ENCODE data around the gene EARS2. TPM values are rescaled to one million over a fixed set of nuclear protein-coding genes. Genes with fewer than 3 reads are reported as not detected.
A peak's percentile ranks its signal among the peaks of the same experiment; 100 is the strongest.

Gene EARS2
- total and polyA plus RNA-seq, 9 of the 15 experiments (the other 6 are each of a cell fraction or from before 2014, with no cell fraction given) = 17.6 to 58.6 (median 36.3) TPM

- TF ChIP-seq, protein P1, sequence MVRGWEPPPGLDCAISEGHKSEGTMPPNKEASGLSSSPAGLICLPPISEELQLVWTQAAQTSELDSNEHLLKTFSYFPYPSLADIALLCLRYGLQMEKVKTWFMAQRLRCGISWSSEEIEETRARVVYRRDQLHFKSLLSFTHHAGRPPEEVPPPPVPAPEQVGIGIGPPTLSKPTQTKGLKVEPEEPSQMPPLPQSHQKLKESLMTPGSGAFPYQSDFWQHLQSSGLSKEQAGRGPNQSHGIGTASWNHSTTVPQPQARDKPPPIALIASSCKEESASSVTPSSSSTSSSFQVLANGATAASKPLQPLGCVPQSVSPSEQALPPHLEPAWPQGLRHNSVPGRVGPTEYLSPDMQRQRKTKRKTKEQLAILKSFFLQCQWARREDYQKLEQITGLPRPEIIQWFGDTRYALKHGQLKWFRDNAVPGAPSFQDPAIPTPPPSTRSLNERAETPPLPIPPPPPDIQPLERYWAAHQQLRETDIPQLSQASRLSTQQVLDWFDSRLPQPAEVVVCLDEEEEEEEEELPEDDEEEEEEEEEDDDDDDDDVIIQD (CRISPR knock-in tag; IDR thresholded peaks at IDR 0.05) = peak; percentile 97
- TF ChIP-seq GATA2 (CRISPR knock-in tag; IDR thresholded peaks at IDR 0.05) (no peak), ZBED1 (IDR thresholded peaks at IDR 0.05) (no peak), TAF9B (IDR thresholded peaks at IDR 0.05; ENCODE audit: partially characterized antibody) (peak; percentile 65), TFAM (CRISPR knock-in tag; conservative IDR thresholded peaks at IDR 0.05) (no peak), RBFOX2 (IDR thresholded peaks at IDR 0.05; ENCODE audit: low read depth, low read length) (no peak), ZBTB40 (IDR thresholded peaks at IDR 0.05) (no peak), ZBTB40 (CRISPR knock-in tag; IDR thresholded peaks at IDR 0.05) (no peak), JUNB (CRISPR knock-in tag; conservative IDR thresholded peaks at IDR 0.05) (peak; percentile 72; the same call in 1 of the 2 replicates), SP2 (IDR thresholded peaks at IDR 0.05; ENCODE audit: extremely low read depth, low read depth, low read length, poor library complexity, severe bottlenecking) (no peak), XRCC5 (IDR thresholded peaks at IDR 0.05; ENCODE audit: low read depth, low read length) (no peak)
- TF ChIP-seq, protein P2, sequence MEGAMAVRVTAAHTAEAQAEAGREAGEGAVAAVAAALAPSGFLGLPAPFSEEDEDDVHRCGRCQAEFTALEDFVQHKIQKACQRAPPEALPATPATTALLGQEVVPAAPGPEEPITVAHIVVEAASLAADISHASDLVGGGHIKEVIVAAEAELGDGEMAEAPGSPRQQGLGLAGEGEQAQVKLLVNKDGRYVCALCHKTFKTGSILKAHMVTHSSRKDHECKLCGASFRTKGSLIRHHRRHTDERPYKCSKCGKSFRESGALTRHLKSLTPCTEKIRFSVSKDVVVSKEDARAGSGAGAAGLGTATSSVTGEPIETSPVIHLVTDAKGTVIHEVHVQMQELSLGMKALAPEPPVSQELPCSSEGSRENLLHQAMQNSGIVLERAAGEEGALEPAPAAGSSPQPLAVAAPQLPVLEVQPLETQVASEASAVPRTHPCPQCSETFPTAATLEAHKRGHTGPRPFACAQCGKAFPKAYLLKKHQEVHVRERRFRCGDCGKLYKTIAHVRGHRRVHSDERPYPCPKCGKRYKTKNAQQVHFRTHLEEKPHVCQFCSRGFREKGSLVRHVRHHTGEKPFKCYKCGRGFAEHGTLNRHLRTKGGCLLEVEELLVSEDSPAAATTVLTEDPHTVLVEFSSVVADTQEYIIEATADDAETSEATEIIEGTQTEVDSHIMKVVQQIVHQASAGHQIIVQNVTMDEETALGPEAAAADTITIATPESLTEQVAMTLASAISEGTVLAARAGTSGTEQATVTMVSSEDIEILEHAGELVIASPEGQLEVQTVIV (CRISPR knock-in tag; IDR thresholded peaks at IDR 0.05; ENCODE audit: borderline replicate concordance) = peak; percentile 87; the same call in 1 of the 2 replicates
Observed at GRCh38 chr16:23597003-23597756, 40.0 kb upstream of the EARS2 start (continued).
